PC-3 (cell line): Measurements from ENCODE around the gene MAP3K7CL. TPM values are rescaled to one million over a fixed set of nuclear protein-coding genes. Genes with fewer than 3 reads are reported as not detected.

Experiments
- ATAC-seq: fragments of 200-7000 bp; cut with Tn5 transposase; 2 replicates; pipeline ENCODE4 v1.9.1; 2020; ENCODE audit warnings: mild to moderate bottlenecking, moderate library complexity
- BruUV-seq: library from RNA; stranded (reverse); fragments of 400-500 nt; replicated peaks from 2 replicates; lab custom pipeline; 2021; lab: Mats Ljungman, UMichigan
- CTCF ChIA-PET: fragments of 300-600 bp; sonication (Branson Sonifier 250); formaldehyde crosslinking; loops from one replicate; lab custom pipeline; 2022; ENCODE audit warnings: antibody characterized with exemption; lab: Charles Lee
- POLR2A ChIA-PET: fragments of 300-600 bp; sonication (Branson Sonifier 250); formaldehyde crosslinking; loops from one replicate; lab custom pipeline; 2022; ENCODE audit warnings: antibody characterized with exemption; ENCODE audit not compliant: unreplicated experiment; lab: Charles Lee
- DNase-seq: peaks from one replicate; pipeline ENCODE4 v3.0.0-alpha.2; 2015
- H2AFZ ChIP-seq: fragments of 300-600 bp; sonication (generic); 2 replicates; pipeline ENCODE4 v1.6.0; 2016; ENCODE audit warnings: antibody characterized with exemption, low read length
- H3F3A ChIP-seq: fragments of 300-600 bp; sonication (generic); one replicate; pipeline ENCODE4 v1.6.0; 2017; ENCODE audit warnings: antibody characterized with exemption, low read length, control low read depth, mild to moderate bottlenecking; ENCODE audit not compliant: unreplicated experiment
- H3K27ac ChIP-seq: fragments of 300-600 bp; sonication (generic); 2 replicates; pipeline ENCODE4 v1.5.1; 2016; ENCODE audit warnings: mild to moderate bottlenecking, low read length
- H3K27me3 ChIP-seq: fragments of 300-600 bp; sonication (generic); 2 replicates; pipeline ENCODE4 v1.6.1; 2016; ENCODE audit warnings: low read length, mixed read lengths
- H3K36me3 ChIP-seq: fragments of 300-600 bp; sonication (generic); 2 replicates; pipeline ENCODE4 v1.6.1; 2016; ENCODE audit warnings: low read depth, mixed run types, low read length, mixed read lengths
- H3K4me1 ChIP-seq: fragments of 300-600 bp; sonication (generic); 2 replicates; pipeline ENCODE4 v1.5.1; 2016; ENCODE audit warnings: low read length; ENCODE audit not compliant: insufficient read depth
- H3K4me2 ChIP-seq: fragments of 300-600 bp; sonication (generic); 2 replicates; pipeline ENCODE4 v1.6.0; 2016; ENCODE audit warnings: low read length
- H3K4me3 ChIP-seq: fragments of 300-600 bp; sonication (generic); 2 replicates; pipeline ENCODE4 v1.5.1; 2016; ENCODE audit warnings: mild to moderate bottlenecking, low read length, mixed read lengths
- H3K79me2 ChIP-seq: fragments of 300-600 bp; sonication (generic); 2 replicates; pipeline ENCODE4 v1.6.1; 2017; ENCODE audit warnings: low read length, mixed read lengths
- H3K9ac ChIP-seq: fragments of 300-600 bp; sonication (generic); 2 replicates; pipeline ENCODE4 v1.6.0; 2016; ENCODE audit warnings: mild to moderate bottlenecking, low read length
- H3K9me2 ChIP-seq: fragments of 300-600 bp; sonication (generic); replicated peaks from 2 replicates; pipeline ENCODE4 v1.6.1; 2016; ENCODE audit warnings: mixed run types, low read length, mixed read lengths
- H3K9me3 ChIP-seq: fragments of 300-600 bp; sonication (generic); 2 replicates; pipeline ENCODE4 v1.6.1; 2016; ENCODE audit warnings: low read length, mixed read lengths
- H4K20me1 ChIP-seq: fragments of 300-600 bp; sonication (generic); 2 replicates; pipeline ENCODE4 v1.6.1; 2016; ENCODE audit warnings: low read length, mixed read lengths
- CTCF ChIP-seq: fragments of 300-600 bp; sonication (generic); conservative IDR thresholded peaks from 2 replicates; pipeline ENCODE4 v1.5.1; 2017; ENCODE audit warnings: antibody characterized with exemption, low read depth, mild to moderate bottlenecking, low read length
- EZH2 ChIP-seq: fragments of 300-600 bp; sonication (generic); IDR thresholded peaks from one replicate; pipeline ENCODE4 v1.6.1; 2017; ENCODE audit warnings: antibody characterized with exemption, mild to moderate bottlenecking, low read length; ENCODE audit not compliant: unreplicated experiment
- EZH2phosphoT487 ChIP-seq: fragments of 300-600 bp; sonication (generic); IDR thresholded peaks from 2 replicates; pipeline ENCODE4 v1.6.1; 2018; ENCODE audit warnings: mild to moderate bottlenecking, antibody characterized with exemption, low read length, borderline replicate concordance
- intact Hi-C: fragments of 100-400 bp; cut with micrococcal nuclease; formaldehyde crosslinking; loops from 2 replicates; pipeline ENCODE4 v1.9.0; 2023
- total RNA-seq: library from RNA; depleted of rRNA; stranded (reverse); fragments of >200 nt; gene quantifications from 2 replicates; pipeline ENCODE4 v1.2.3, GENCODE V29; 2014

The MAP3K7CL gene
- total RNA-seq, 1 experiment from 2014 or later, result 1.3 TPM

- H2AFZ ChIP-seq, result peak overlapping the region; percentile 17
- no peaks in the 10 kb centered on the region for H3F3A ChIP-seq
- peaks cover 34% of the 10 kb centered on the region for H3K4me1 ChIP-seq
- 0 out of 2 replicates have a peak overlapping the region, but pooled peaks have one; percentile 6 for H3K9ac ChIP-seq
- TF ChIP-seq EZH2phosphoT487 (no peak), CTCF (no peak), EZH2 (no peak)
- ChIA-PET POLR2A (interaction anchor here (0.6 kb wide), 1 partner anchor 154 kb away, joined by 5 read pairs; no protein-coding TSS in a partner anchor), CTCF (interaction anchor here (0.5 to 0.6 kb wide), 2 partner anchors 19 to 56 kb away, joined by 3 read pairs; no protein-coding TSS in a partner anchor)
- H3K27me3 ChIP-seq, result no peaks in the 10 kb centered on the region
- no TSS peak for BruUV-seq
- H3K4me2 ChIP-seq, result peak overlapping the region; percentile 61
- peak; percentile 93 for ATAC-seq
- H3K36me3 ChIP-seq, result no peaks in the 10 kb centered on the region
- no peaks in the 10 kb centered on the region for H3K79me2 ChIP-seq
- peak overlapping the region; percentile 77 for H3K27ac ChIP-seq
- H3K4me3 ChIP-seq, result peak overlapping the region; percentile 18; the same call in 1 of the 2 replicates
- intact Hi-C loops, result loop anchor here (1.0 to 2.0 kb wide), 2 partner anchors 31 to 54 kb away; no protein-coding TSS in a partner anchor
- no peaks in the 10 kb centered on the region for H3K9me3 ChIP-seq
- H4K20me1 ChIP-seq, result no peaks in the 10 kb centered on the region
- no peaks in the 10 kb centered on the region for H3K9me2 ChIP-seq
- DNase-seq, result peak; percentile 97
Measured at GRCh38 chr21:29145354-29145782, 14.9 kb downstream of the MAP3K7CL start.

DNA sequence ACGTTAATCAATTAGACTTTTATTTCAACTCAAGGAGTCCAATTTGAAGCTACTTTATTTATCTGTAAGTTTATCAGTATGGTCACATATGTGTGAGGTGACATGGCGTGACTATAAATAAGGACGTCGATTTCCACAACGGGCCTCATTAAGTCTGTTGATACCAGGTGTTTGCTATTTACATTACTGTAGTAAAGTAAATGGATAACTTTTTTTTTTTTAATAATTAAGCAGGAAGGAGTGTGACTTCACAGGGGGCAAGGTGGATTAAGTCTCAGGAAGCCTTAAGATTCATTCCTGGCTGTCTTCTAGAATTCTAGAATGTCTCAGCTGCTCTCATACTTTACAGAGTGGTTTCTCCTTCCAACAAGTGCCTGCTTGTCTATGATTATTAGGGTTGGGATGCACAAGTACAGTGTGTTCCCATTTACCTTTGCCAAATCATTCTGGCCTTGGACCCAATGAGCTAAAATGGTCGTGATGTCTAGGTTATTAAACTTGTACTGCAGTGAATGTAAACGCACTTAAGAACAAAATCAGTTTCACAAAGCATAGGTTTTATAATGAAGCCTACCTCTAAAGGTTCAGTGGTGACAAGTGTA lies 15.5 kb downstream of the MAP3K7CL start:
- peak overlapping the region; percentile 77 for H3K27ac ChIP-seq
- no peaks in the 10 kb centered on the region for H3K27me3 ChIP-seq
- ChIA-PET POLR2A (interaction anchor here (0.6 kb wide), 1 partner anchor 154 kb away, joined by 5 read pairs; no protein-coding TSS in a partner anchor), CTCF (interaction anchor here (0.5 kb wide), 1 partner anchor 18 kb away, joined by 3 read pairs; no protein-coding TSS in a partner anchor)
- ATAC-seq (no peak), DNase-seq (no peak)
- H3K4me2 ChIP-seq, result peak overlapping the region; percentile 61
- no peaks in the 10 kb centered on the region for H3K79me2 ChIP-seq
- peak overlapping the region; percentile 17 for H2AFZ ChIP-seq
- TF ChIP-seq EZH2phosphoT487 (no peak), EZH2 (no peak), CTCF (no peak)
- H3K9me2 ChIP-seq, result no peaks in the 10 kb centered on the region
- H4K20me1 ChIP-seq, result no peaks in the 10 kb centered on the region
- H3K4me3 ChIP-seq, result peak overlapping the region; percentile 18; the same call in 1 of the 2 replicates
- no TSS peak for BruUV-seq
- peaks cover 35% of the 10 kb centered on the region for H3K4me1 ChIP-seq
- 0 out of 2 replicates have a peak overlapping the region, but pooled peaks have one; percentile 6 for H3K9ac ChIP-seq
- H3K36me3 ChIP-seq, result no peaks in the 10 kb centered on the region
- H3K9me3 ChIP-seq, result no peaks in the 10 kb centered on the region
- intact Hi-C loops, result loop anchor here (1.0 to 2.0 kb wide), 2 partner anchors 31 to 55 kb away; no protein-coding TSS in a partner anchor
- H3F3A ChIP-seq, result no peaks in the 10 kb centered on the region
